Measurements from ENCODE around the gene EXOSC7. TPM values are rescaled to one million over a fixed set of nuclear protein-coding genes. Genes with fewer than 3 reads are reported as not detected.

EXOSC7 gene
- total and polyA plus RNA-seq, 9 of the 15 experiments (the other 6 are each of a cell fraction or from before 2014, with no cell fraction given) = 88.5 to 237 (median 112) TPM

GRCh38 chr3:44926921-44927320 is 49.1 kb upstream of the EXOSC7 start (continued):
- TF ChIP-seq, protein P1, sequence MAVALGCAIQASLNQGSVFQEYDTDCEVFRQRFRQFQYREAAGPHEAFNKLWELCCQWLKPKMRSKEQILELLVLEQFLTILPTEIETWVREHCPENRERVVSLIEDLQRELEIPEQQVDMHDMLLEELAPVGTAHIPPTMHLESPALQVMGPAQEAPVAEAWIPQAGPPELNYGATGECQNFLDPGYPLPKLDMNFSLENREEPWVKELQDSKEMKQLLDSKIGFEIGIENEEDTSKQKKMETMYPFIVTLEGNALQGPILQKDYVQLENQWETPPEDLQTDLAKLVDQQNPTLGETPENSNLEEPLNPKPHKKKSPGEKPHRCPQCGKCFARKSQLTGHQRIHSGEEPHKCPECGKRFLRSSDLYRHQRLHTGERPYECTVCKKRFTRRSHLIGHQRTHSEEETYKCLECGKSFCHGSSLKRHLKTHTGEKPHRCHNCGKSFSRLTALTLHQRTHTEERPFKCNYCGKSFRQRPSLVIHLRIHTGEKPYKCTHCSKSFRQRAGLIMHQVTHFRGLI (CRISPR knock-in tag; IDR thresholded peaks at IDR 0.05) = no peak
- TF ChIP-seq JUND (IDR thresholded peaks at IDR 0.05; ENCODE audit: borderline replicate concordance, low read depth, low read length) (peak; percentile 2; the same call in 1 of the 2 replicates), JUND (tag; IDR thresholded peaks at IDR 0.05; ENCODE audit: borderline replicate concordance, low read depth, low read length) (no peak), TAL1 (IDR thresholded peaks at IDR 0.05) (peak; percentile 70; the same call in 1 of the 2 replicates), TEAD4 (IDR thresholded peaks at IDR 0.05; ENCODE audit: low read length) (peak; percentile 65), TEAD4 (CRISPR knock-in tag; IDR thresholded peaks at IDR 0.05; ENCODE audit: borderline replicate concordance) (no peak), ZNF347 (CRISPR knock-in tag; IDR thresholded peaks at IDR 0.05; ENCODE audit: low read depth) (no peak), GATA2 (CRISPR knock-in tag; IDR thresholded peaks at IDR 0.05) (peak; percentile 57; the same call in 1 of the 2 replicates), DPF2 (IDR thresholded peaks at IDR 0.05) (peak; percentile 70), ZNF408 (CRISPR knock-in tag; IDR thresholded peaks at IDR 0.05; ENCODE audit: low read depth) (no peak), TCF3 (CRISPR knock-in tag; IDR thresholded peaks at IDR 0.05) (peak; percentile 78), BCLAF1 (IDR thresholded peaks at IDR 0.05; ENCODE audit: borderline replicate concordance in 1 of 2, control insufficient read depth in 1 of 2, low read depth in 2 of 2, low read length in 1 of 2) (no peak), UBTF (IDR thresholded peaks at IDR 0.05; ENCODE audit: borderline replicate concordance in 1 of 2, low read depth in 2 of 2, low read length in 2 of 2) (peak; percentile 78 to 83; a peak in 2 of 4 replicates), TBP (optimal IDR thresholded peaks at IDR 0.05; ENCODE audit: low read depth, low read length) (peak; percentile 28), EP300 (IDR thresholded peaks at IDR 0.05; ENCODE audit: low read length) (peak; percentile 12; the same call in 1 of the 2 replicates), NCOR1 (IDR thresholded peaks at IDR 0.05) (peak; percentile 68), PURB (CRISPR knock-in tag; IDR thresholded peaks at IDR 0.05; ENCODE audit: low read depth) (no peak)

All from K562 (cell line).